OCI-LY3 (cell line): ENCODE measurements around the gene TCF21.

Source experiments
- H2AFZ ChIP-seq: fragments of 200-600, 300-600 bp; shearing (Covaris generic); 2 replicates; pipeline ENCODE4 v1.6.0; 2014; ENCODE audit warnings: antibody characterized with exemption, low read depth, low read length
- H3K27ac ChIP-seq: fragments of 200-600, 300-600 bp; sonication (generic); 2 replicates; pipeline ENCODE4 v1.5.1; 2014; ENCODE audit warnings: mild to moderate bottlenecking, low read length, moderate library complexity, mixed read lengths
- H3K27me3 ChIP-seq: fragments of 200-600, 300-600 bp; sonication (generic); 2 replicates; pipeline ENCODE4 v1.6.1; 2014; ENCODE audit warnings: low read depth, low read length, mixed read lengths
- H3K36me3 ChIP-seq: fragments of 200-600, 300-600 bp; sonication (generic); replicated peaks from 2 replicates; pipeline ENCODE3; 2014; ENCODE audit warnings: low read depth, low read length, mixed read lengths
- H3K4me1 ChIP-seq: fragments of 300-600, 200-600 bp; sonication (generic); 2 replicates; pipeline ENCODE4 v1.6.1; 2014; ENCODE audit warnings: low read length, mixed read lengths
- H3K4me2 ChIP-seq: fragments of 200-600, 300-600 bp; sonication (generic); 2 replicates; pipeline ENCODE4 v1.6.1; 2014; ENCODE audit warnings: low read length, mixed read lengths
- H3K4me3 ChIP-seq: fragments of 300-600, 200-600 bp; sonication (generic); 2 replicates; pipeline ENCODE4 v1.5.1; 2014; ENCODE audit warnings: antibody characterized with exemption, mild to moderate bottlenecking, low read length, moderate library complexity
- H3K79me2 ChIP-seq: fragments of 300-600, 200-600 bp; shearing (Covaris generic); 2 replicates; pipeline ENCODE4 v1.6.1; 2014; ENCODE audit warnings: mild to moderate bottlenecking, low read length, mixed read lengths
- H3K9ac ChIP-seq: fragments of 300-600, 200-600 bp; shearing (Covaris generic); 2 replicates; pipeline ENCODE4 v1.6.0; 2014; ENCODE audit warnings: mild to moderate bottlenecking, low read length, moderate library complexity
- H3K9me3 ChIP-seq: fragments of 200-600, 300-600 bp; shearing (Covaris generic); 2 replicates; pipeline ENCODE4 v1.6.1; 2014; ENCODE audit warnings: low read length, mixed read lengths; ENCODE audit not compliant: insufficient read depth
- H4K20me1 ChIP-seq: fragments of 200-600, 300-600 bp; sonication (generic); 2 replicates; pipeline ENCODE4 v1.6.1; 2016; ENCODE audit warnings: low read length, mixed read lengths; ENCODE audit not compliant: insufficient read depth
- EZH2phosphoT487 ChIP-seq: fragments of 200-600 bp; shearing (Covaris generic); IDR thresholded peaks from 2 replicates; pipeline ENCODE4 v1.6.1; 2018; ENCODE audit warnings: antibody characterized with exemption, mixed run types, low read depth

The TCF21 gene

DNA sequence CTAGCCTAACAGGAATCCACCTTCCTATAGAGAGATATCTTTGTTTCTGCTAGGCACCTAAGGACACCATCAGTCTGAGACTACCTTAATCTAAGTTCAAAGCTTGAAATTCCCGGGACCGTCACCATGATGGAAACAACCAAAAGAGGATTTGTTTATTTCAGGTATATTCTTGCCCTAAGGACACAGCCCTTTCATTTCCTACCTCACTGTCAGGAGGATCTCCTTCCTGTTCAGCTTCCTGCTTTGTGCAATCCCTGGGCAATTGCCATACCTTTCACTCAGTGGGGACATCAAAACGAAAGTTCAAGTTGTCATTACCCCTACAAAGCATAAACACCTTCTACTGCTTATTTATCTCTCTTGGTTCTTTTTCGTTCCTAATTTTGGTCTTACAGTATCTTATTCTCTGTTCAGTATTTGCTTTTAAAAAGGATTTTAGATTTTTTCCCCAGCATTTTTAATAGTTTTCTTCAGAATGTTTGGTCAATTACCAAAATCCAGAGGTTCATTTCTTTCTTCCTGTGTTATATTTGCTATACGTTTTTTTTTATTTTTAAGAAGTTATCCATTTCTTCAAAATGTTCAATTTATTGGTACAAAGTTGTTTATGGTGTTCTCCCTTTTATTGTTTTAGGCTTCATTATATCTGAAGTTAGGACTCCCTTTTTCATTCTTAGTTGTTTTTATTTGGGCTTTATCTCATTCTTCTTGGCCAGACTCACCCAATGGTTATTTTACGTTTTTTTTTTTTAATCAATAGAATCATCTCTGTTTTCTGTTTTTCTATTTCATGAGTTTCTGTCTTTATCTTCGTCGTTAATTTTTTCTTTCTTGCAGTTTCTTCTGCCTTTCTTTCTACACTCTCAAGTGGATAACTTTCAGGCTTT is 51.1 kb downstream of the TCF21 start:
- H3K27me3 ChIP-seq = no peaks in the 10 kb centered on the region
- H3K4me1 ChIP-seq = no peaks in the 10 kb centered on the region
- no peaks in the 10 kb centered on the region for H3K36me3 ChIP-seq
- H3K79me2 ChIP-seq = no peaks in the 10 kb centered on the region
- no peak overlapping the region for H3K4me3 ChIP-seq
- no peaks in the 10 kb centered on the region for H3K9me3 ChIP-seq
- peak overlapping the region; percentile 7; the same call in 1 of the 2 replicates for H3K4me2 ChIP-seq
- no peak for TF ChIP-seq EZH2phosphoT487
- 0 out of 2 replicates have a peak overlapping the region, but pooled peaks have one; percentile 39 for H2AFZ ChIP-seq
- H4K20me1 ChIP-seq = no peaks in the 10 kb centered on the region
- H3K27ac ChIP-seq = no peak overlapping the region
- no peak overlapping the region for H3K9ac ChIP-seq
